Measurements from ENCODE around the gene PHTF1.

GRCh38 chr1:113788802-113789201 is 29.5 kb upstream of the PHTF1 start:
- TF ChIP-seq CTCF (IDR thresholded peaks at IDR 0.05) (no peak), EP300 (IDR thresholded peaks at IDR 0.05) (no peak)
